NCI-H226 (cell line): Measurements from ENCODE around the gene C3orf18.
A peak's percentile ranks its signal among the peaks of the same experiment; 100 is the strongest.

Source experiments
- DNase-seq: peaks from one replicate; pipeline ENCODE4 v3.0.0-alpha.2; 2015

C3orf18 gene

DNA sequence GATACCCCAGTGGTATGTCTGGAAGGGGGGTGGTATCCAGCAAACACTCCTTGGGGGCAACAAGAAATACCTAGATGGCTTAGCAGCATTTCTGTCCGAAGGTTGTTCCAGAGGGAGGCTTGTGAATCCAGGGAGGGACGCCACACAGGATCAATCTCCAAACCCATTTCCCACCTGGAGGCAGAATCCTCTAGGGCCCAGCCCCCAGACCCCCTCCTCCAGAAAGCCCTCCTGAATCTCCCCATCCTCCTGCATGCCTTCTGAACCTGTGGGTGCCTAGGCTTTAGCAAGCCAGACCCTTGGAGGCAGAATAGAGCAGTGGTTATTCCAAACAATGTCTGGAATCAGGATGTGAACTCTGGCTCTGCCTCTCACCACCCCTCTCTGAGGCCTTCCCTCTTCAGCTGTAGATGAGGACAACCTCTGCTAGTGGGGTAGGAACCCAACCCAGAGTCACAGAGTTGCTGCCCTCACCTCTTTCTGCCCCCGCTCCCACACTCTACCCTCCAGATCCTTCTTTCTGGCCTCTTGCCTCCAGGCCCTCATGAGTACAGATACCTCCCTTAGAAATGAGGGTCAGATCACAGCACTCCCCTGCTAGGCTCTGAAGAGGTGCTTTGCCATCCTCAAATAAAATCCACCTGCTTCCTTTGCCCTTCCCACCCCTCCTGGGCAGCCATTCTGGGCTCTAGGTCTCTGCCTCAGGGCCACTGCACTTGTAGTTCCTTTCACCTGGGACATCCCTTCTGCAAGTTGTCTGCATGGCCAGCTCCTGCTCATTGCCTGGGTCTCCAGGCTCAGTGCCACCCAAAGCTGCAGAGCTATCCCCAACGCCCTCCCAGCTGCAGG lies 35.9 kb upstream of the C3orf18 start:
- DNase-seq, result no peak

DNA sequence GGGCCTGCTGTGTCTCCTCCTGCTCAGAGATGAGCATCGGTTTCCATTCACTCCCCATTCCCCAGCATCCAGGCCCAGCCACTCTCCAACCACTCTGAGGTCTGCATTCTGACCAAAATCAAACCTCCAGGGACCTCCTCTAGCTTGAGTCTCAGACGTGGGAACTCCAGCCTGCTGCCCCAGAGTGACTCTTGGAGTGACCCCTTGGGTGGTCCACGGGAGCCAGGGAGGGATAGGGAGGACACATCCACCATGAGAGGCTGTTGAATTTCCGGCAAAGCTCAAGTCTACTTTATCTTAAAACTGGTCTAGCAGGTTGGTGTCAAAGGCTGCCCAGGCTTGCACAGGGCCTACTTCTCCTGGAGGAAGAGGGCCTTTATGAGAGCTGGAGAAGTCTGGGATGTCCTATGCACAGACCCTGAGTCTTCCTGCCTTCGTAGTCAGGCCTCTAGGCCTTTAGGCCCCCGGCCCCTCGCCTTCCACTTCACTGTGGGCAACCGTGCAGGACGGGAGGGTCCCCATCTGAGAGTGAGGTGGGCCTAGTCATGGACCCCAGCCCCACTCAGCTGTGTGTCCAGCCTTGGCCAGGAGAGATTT lies 35.1 kb upstream of the C3orf18 start:
- no peak for DNase-seq

GRCh38 chr3:50600841-50601591 lies 33.5 kb upstream of the C3orf18 start:
- peak; percentile 84 for DNase-seq

GRCh38 chr3:50600141-50600753 lies 32.7 kb upstream of the C3orf18 start:
- no peak for DNase-seq

- no peak for DNase-seq
Measured at GRCh38 chr3:50599716-50600118, 32.2 kb upstream of the C3orf18 start.

GRCh38 chr3:50599115-50599715 lies 31.7 kb upstream of the C3orf18 start:
- no peak for DNase-seq

DNA sequence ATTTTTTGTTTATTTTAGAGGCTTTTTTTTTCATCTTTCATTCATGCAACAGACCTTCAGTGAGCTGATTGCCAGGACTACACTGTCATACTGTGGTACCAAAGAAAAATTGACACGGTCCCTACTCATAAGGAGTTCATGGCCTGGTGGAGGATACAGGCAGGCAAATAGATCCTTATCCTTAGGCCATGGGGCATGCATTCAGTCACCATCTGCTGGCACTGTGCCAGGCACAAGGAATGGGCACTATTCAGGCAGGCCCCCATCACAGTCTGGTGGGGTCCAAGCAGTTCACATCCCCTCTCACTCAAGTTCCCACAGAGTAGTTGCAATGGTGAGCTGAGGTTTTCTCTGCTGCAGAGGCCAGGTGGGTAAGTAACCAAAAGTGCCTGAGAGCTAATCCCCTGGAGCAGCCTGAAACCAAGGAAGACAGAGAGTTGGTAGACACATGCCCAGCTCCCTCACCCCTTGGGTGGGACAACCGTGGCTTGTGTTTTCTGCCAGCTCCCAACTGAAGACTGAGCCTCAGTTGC lies 26.8 kb upstream of the C3orf18 start:
- no peak for DNase-seq

DNA sequence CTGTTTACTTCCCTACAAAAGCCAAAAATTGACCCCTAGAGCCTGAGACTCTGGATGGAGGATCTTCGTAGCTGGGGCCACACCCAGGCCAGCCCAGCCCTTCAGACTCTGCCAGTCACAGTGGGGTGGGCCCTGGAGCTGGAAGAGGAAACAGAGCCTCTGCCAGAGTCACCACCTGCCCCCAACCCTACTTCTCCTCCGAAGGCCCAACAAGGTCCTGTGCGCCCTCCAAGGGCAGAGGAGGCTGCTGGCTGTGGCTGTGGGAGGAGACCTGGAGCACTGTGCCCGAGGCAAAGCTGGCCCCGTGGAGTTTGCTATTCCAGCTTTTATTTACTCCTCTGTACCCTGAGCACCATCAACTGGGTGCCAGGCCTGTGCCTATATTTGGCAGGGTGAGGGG lies 25.0 kb upstream of the C3orf18 start:
- no peak for DNase-seq

DNA sequence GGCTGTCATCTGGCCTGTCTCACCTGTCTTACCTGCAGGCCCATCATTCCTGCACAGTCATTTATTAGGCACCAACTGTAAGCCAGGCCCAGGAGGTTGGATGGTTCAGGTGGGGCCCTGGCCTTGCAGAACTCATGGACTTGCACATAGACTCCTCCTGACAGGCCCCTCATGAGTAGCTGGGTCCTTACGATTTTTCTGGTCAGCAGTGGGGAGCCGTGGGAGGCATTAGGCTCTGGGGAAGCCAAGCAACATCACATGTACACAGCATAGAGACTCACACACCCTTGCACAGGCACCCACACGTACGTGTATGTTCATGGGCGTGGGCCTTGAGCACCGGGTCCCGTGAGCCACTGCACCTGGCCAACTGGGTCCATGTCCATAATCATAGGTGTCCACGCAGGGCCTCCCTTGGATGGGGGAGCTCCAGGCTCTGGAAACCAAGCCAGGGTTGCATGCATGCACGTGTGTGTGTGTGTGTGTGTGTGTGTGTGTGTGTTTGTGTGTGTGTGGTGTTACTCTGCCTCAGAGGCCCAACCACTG lies 23.7 kb upstream of the C3orf18 start:
- no peak for DNase-seq

- no peak for DNase-seq
Measured at GRCh38 chr3:50588759-50589433, 21.3 kb upstream of the C3orf18 start.

- no peak for DNase-seq
Measured at GRCh38 chr3:50587806-50588758, 20.5 kb upstream of the C3orf18 start.

GRCh38 chr3:50587373-50587772 lies 19.8 kb upstream of the C3orf18 start:
- DNase-seq, result no peak

DNA sequence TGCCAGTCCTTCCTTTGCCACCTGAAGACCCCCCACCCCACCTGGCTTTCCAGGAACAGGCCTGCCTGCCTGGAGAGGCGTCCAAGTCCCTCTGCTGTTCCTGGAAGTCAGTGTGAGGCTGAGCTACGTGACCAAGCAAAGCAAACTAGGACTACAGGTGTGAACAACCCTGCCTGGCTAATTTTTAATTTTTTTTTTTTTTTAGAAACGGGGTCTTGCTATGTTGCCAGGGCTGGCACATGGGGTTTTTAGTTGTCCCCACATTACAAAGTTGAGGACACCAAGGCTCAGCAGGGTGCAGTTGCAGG lies 19.2 kb upstream of the C3orf18 start:
- DNase-seq, result no peak

DNA sequence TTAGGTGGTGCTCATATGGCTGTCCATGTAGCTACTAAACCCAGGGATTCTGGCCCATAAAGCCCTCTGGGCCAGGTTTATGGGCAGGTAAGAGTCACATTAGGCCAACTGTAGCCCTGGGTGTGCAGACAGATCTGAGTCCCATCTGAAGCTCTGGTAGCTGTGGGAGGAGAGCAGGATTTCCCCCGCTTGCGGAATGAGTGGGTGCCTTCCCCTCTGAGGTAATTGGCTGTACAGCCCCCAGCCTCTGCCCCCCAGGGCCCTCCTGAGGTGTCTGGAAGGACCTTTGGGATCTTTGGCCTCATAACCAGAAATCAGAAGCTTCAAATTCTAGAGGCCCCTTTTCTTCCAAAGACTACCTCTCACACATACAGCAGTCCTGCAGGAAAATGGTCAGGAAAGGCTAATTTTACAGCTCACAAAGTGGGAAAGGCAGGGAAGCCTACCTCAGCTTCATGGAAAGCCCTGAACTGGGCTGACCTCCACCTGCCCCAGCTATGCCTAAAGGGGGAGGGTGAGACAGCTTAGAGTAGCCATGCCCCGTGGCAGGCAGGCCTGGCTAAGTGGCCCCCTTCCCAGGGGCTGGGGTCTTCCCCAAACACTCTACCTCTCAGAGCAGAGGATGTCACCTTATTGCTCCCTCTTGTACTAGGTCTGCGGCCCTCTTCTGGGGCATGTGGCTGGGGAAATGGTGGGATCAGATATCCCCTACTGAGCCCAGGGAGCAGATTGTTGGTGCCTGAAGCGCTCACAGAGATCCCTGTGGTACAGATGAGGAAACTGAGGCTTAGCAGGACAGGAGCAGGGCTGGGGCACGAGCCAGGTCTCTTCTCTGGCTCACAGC lies 18.6 kb upstream of the C3orf18 start:
- no peak for DNase-seq

DNA sequence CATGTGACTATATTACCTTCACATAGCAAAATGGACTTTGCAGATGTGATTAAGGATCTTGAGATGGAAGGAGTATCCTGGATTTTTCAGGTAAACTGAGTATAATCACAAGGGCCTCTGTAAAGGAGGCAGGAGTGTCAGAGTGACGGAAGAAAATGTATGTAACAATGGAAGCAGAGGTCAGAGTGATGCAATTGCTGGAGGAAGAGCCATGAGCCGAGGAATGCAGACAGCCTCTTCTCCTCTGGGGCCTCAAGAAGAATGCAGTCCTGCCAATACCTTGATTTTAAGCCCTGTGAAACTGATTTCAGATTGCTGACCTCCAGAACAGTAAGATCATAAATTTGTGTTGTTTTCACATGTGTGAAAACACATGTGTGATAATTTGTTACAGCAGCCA lies 16.8 kb upstream of the C3orf18 start:
- no peak for DNase-seq

- no peak for DNase-seq
Measured at GRCh38 chr3:50583897-50584296, 16.4 kb upstream of the C3orf18 start.

DNA sequence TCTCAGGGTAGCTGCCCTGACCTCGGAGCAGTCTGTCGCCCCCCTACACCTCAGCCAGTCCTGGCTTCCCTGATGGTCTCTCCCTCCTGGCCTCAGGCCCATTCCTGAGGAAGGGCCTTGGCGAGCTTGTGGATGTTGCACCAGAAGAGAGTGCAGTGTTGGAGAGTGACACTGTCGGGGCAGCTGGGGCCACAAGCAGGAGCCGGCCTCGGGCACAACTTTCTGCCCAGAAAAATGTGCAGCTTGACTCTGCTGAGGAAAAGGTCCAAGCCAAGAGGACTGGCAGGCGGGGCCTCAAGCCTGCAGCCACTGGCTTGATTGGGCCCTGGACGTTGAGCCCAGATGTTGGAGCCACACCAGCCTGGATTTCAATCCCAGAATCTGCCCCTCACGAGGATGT lies 14.5 kb upstream of the C3orf18 start:
- DNase-seq, result no peak

GRCh38 chr3:50581459-50581842 lies 13.9 kb upstream of the C3orf18 start:
- no peak for DNase-seq

GRCh38 chr3:50580683-50581458 lies 13.3 kb upstream of the C3orf18 start:
- no peak for DNase-seq
